Astrocyte of the cerebellum (primary cell): Measurements from ENCODE around the gene IRF9.

ENCODE experiments used
- DNase-seq: peaks from one replicate; pipeline ENCODE4 v3.0.0-alpha.2; 2011; ENCODE audit warnings: low read depth
- H3K4me3 ChIP-seq: 2 replicates; pipeline ENCODE4 v1.5.1; 2011; ENCODE audit warnings: mild to moderate bottlenecking, low read depth, low read length, moderate library complexity
- CTCF ChIP-seq: IDR thresholded peaks from 2 replicates; pipeline ENCODE4 v1.5.1; 2012; ENCODE audit warnings: low read length, low read depth, moderate library complexity, mild to moderate bottlenecking; ENCODE audit errors: missing control alignments
- in situ Hi-C: cut with HindIII; loops from 2 replicates; pipeline ENCODE4 v1.10.0; 2017; ENCODE audit warnings: low sequenced_read_pairs

The IRF9 gene

GRCh38 chr14:24179961-24180796, 19.1 kb downstream of the IRF9 start:
- peak; percentile 70 for DNase-seq
- in situ Hi-C loops, result no loop called here
- no peak overlapping the region for H3K4me3 ChIP-seq

GRCh38 chr14:24181371-24182077, 20.5 kb downstream of the IRF9 start:
- in situ Hi-C loops, result no loop called here
- DNase-seq, result no peak
- H3K4me3 ChIP-seq, result no peak overlapping the region
- TF ChIP-seq CTCF, result no peak

More at GRCh38 chr14:24179961-24180796, 19.1 kb downstream of the IRF9 start:
- no peak for TF ChIP-seq CTCF

- no peak for TF ChIP-seq CTCF
- in situ Hi-C loops, result no loop called here
- DNase-seq, result no peak
- H3K4me3 ChIP-seq, result no peak overlapping the region
Measured at GRCh38 chr14:24182110-24182882, 21.2 kb downstream of the IRF9 start.

- DNase-seq, result no peak
- H3K4me3 ChIP-seq, result no peak overlapping the region
- no peak for TF ChIP-seq CTCF
- in situ Hi-C loops, result no loop called here
Measured at GRCh38 chr14:24183014-24183481, 22.0 kb downstream of the IRF9 start.

- H3K4me3 ChIP-seq, result no peak overlapping the region
- TF ChIP-seq CTCF, result no peak
- in situ Hi-C loops, result no loop called here
- no peak for DNase-seq
Measured at GRCh38 chr14:24184104-24184970, 23.3 kb downstream of the IRF9 start.
